ENCODE data around the gene OXCT2.

DNA sequence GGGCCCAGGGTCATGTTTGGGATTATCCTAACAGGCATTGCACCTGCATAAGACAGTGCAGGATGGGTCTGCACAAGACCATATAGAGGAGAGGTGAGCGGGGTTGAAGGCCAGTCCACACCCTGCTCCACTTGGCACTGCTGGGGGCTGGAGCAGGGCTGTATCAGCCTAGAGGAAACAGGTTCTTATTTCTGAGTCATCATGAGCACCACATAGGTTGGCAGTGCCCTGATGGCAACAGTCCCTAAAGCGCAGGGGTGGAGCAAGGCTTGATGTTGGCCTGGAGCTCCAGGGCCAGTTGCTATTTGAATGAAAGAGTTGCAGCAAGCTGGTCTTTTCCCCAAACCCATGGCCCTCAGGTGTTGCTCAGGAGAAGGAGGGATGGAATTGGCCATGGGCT is 47.3 kb upstream of the OXCT2 start:
- TF ChIP-seq, protein P1, sequence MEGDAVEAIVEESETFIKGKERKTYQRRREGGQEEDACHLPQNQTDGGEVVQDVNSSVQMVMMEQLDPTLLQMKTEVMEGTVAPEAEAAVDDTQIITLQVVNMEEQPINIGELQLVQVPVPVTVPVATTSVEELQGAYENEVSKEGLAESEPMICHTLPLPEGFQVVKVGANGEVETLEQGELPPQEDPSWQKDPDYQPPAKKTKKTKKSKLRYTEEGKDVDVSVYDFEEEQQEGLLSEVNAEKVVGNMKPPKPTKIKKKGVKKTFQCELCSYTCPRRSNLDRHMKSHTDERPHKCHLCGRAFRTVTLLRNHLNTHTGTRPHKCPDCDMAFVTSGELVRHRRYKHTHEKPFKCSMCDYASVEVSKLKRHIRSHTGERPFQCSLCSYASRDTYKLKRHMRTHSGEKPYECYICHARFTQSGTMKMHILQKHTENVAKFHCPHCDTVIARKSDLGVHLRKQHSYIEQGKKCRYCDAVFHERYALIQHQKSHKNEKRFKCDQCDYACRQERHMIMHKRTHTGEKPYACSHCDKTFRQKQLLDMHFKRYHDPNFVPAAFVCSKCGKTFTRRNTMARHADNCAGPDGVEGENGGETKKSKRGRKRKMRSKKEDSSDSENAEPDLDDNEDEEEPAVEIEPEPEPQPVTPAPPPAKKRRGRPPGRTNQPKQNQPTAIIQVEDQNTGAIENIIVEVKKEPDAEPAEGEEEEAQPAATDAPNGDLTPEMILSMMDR (conservative IDR thresholded peaks at IDR 0.05), result no peak
- no peak for TF ChIP-seq EZH2 (IDR thresholded peaks at IDR 0.05; ENCODE audit: low read depth)
